B cell (primary cell): ENCODE measurements around the gene M1AP. TPM values are rescaled to one million over a fixed set of nuclear protein-coding genes. Genes with fewer than 3 reads are reported as not detected.

Source experiments
- ATAC-seq: fragments of 200-7000 bp; cut with Tn5 transposase; one replicate; pipeline ENCODE4 v1.10.0; 2021; ENCODE audit warnings: low read depth, mild to moderate bottlenecking, moderate number of reproducible peaks, moderate library complexity
- CTCF ChIA-PET: fragments of 350-600 bp; sonication (Branson Sonifier 250); formaldehyde crosslinking; loops from one replicate; lab custom pipeline; 2021; ENCODE audit warnings: antibody characterized with exemption, inconsistent platforms; lab: Charles Lee
- POLR2A ChIA-PET: fragments of 350-600 bp; sonication (Branson Sonifier 250); formaldehyde crosslinking; loops from one replicate; lab custom pipeline; 2021; ENCODE audit warnings: antibody characterized with exemption; lab: Charles Lee
- DNase-seq: peaks from one replicate; pipeline ENCODE4 v3.0.0; 2013
- H2AFZ ChIP-seq: 2 replicates; pipeline ENCODE4 v1.6.1; 2012; ENCODE audit warnings: mild to moderate bottlenecking, low read depth, low read length; ENCODE audit not compliant: insufficient read depth, poor library complexity, severe bottlenecking
- H3K27ac ChIP-seq, 2 donors: 1 replicate in 1 of 2; 2 replicates in 1 of 2; pipeline ENCODE4 v1.5.1; 2012 to 2013; ENCODE audit warnings: low read length in 2 of 2, mild to moderate bottlenecking in 2 of 2, moderate library complexity in 1 of 2
- H3K27me3 ChIP-seq, 4 experiments: fragments of 200-600 bp in 1 of 4; sonication (generic) in 1 of 4; replicated peaks in 1 of 4; 1 replicate in 2 of 4; 2 replicates in 2 of 4; pipeline versions ENCODE4 v1.6.1 to v1.7.0; 2013 to 2016; ENCODE audit warnings: low read length in 3 of 4, mild to moderate bottlenecking in 2 of 4, mixed read lengths in 1 of 4, moderate library complexity in 1 of 4; ENCODE audit not compliant: insufficient read depth in 4 of 4, control insufficient read depth in 3 of 4; ENCODE audit errors: control extremely low read depth in 1 of 4
- H3K36me3 ChIP-seq, 2 experiments: replicated peaks in 1 of 2; 1 replicate in 1 of 2; 2 replicates in 1 of 2; pipeline versions ENCODE4 v1.6.1 to v1.7.1; 2013; ENCODE audit warnings: low read length in 1 of 2; ENCODE audit not compliant: insufficient read depth in 2 of 2, control insufficient read depth in 1 of 2; ENCODE audit errors: control extremely low read depth in 1 of 2, extremely low read depth in 1 of 2
- H3K4me1 ChIP-seq, 2 donors: fragments of 200-600 bp in 1 of 2; sonication (generic) in 1 of 2; 1 replicate in 1 of 2; 2 replicates in 1 of 2; pipeline versions ENCODE4 v1.5.1 to v1.6.1; 2013 to 2017; ENCODE audit warnings: low read length in 2 of 2; ENCODE audit not compliant: control insufficient read depth in 2 of 2, insufficient read depth in 2 of 2
- H3K4me2 ChIP-seq: replicated peaks from 2 replicates; pipeline ENCODE3; 2012; ENCODE audit warnings: mild to moderate bottlenecking, low read depth, low read length; ENCODE audit not compliant: poor library complexity, severe bottlenecking
- H3K4me3 ChIP-seq, 5 experiments: fragments of 200-600 bp in 1 of 5; sonication (generic) in 1 of 5; 1 replicate in 3 of 5; 2 replicates in 2 of 5; pipeline versions ENCODE4 v1.5.1 to v1.7.0; 2011 to 2016; ENCODE audit warnings: low read length in 4 of 5, mild to moderate bottlenecking in 4 of 5, low read depth in 2 of 5, control low read depth in 1 of 5, moderate library complexity in 1 of 5; ENCODE audit not compliant: insufficient read depth in 1 of 5; ENCODE audit errors: control extremely low read depth in 1 of 5, extremely low read depth in 1 of 5
- H3K79me2 ChIP-seq: fragments of 200-600 bp; sonication (generic); one replicate; pipeline ENCODE4 v1.6.0; 2016; ENCODE audit warnings: low read length; ENCODE audit not compliant: control insufficient read depth, insufficient read depth
- H3K9ac ChIP-seq: fragments of 200-600 bp; sonication (generic); 2 replicates; pipeline ENCODE4 v1.6.1; 2017; ENCODE audit warnings: mild to moderate bottlenecking, low read length, moderate library complexity
- H3K9me3 ChIP-seq, 3 donors: one replicate each; pipeline versions ENCODE4 v1.6.1 to v1.7.1; 2013; ENCODE audit warnings: low read length in 2 of 3; ENCODE audit not compliant: control insufficient read depth in 2 of 3, insufficient read depth in 1 of 3; ENCODE audit errors: control extremely low read depth in 1 of 3
- H4K20me1 ChIP-seq: 2 replicates; pipeline ENCODE4 v1.6.0; 2012; ENCODE audit warnings: mild to moderate bottlenecking, low read length; ENCODE audit not compliant: insufficient read depth, control insufficient read depth, poor library complexity, severe bottlenecking
- H3K27ac Mint-ChIP-seq: one replicate; pipeline ENCODE4 v1.8.0; 2021; ENCODE audit warnings: mixed read lengths
- H3K27me3 Mint-ChIP-seq: one replicate; pipeline ENCODE4 v1.8.0; 2021; ENCODE audit warnings: mixed read lengths
- H3K4me1 Mint-ChIP-seq: one replicate; pipeline ENCODE4 v1.8.0; 2021; ENCODE audit warnings: mixed read lengths
- H3K4me3 Mint-ChIP-seq: one replicate; pipeline ENCODE4 v1.8.0; 2021; ENCODE audit warnings: mixed read lengths
- H3K9me3 Mint-ChIP-seq: one replicate; pipeline ENCODE4 v1.8.0; 2022; ENCODE audit warnings: mixed read lengths; ENCODE audit not compliant: insufficient read depth
- EZH2 ChIP-seq: IDR thresholded peaks from 2 replicates; pipeline ENCODE4 v1.6.1; 2012; ENCODE audit warnings: borderline replicate concordance, low read depth, mild to moderate bottlenecking, moderate library complexity, low read length; ENCODE audit not compliant: insufficient read depth, poor library complexity, severe bottlenecking
- WGBS: methylation state at CpG from one replicate; pipeline ENCODE4 v1.1.5; 2013; ENCODE audit warnings: missing lambda C conversion rate; ENCODE audit not compliant: insufficient coverage; 5-methylcytosine and 5-hydroxymethylcytosine counted together
- intact Hi-C: fragments of 100-400 bp; cut with micrococcal nuclease; formaldehyde crosslinking; loops from one replicate; pipeline ENCODE4 v1.10.0; 2022
- polyA plus RNA-seq: library from polyadenylated mRNA; depleted of rRNA; stranded (reverse); fragments of >200 nt; gene quantifications from 2 replicates; pipeline ENCODE4 v1.2.3, GENCODE V29; 2012
- total RNA-seq, 2 donors: library from RNA; stranded (reverse); fragments of 120-200 nt in 1 of 2; gene quantifications; 1 replicate in 1 of 2; 2 replicates in 1 of 2; pipeline versions ENCODE4 v1.2.3 to v1.2.4, GENCODE V29; 2013 to 2022
- TF ChIP-seq, protein P1 (sequence below): fragments of 200-600 bp; IDR thresholded peaks from one replicate; pipeline ENCODE4 v1.8.0; 2022; ENCODE audit warnings: antibody characterized with exemption, mild to moderate bottlenecking

The M1AP gene
- total and polyA plus RNA-seq, 2 donors (not counting 1 experiment from before 2014, with no cell fraction given): 0.15 TPM; not detected in 1

DNA sequence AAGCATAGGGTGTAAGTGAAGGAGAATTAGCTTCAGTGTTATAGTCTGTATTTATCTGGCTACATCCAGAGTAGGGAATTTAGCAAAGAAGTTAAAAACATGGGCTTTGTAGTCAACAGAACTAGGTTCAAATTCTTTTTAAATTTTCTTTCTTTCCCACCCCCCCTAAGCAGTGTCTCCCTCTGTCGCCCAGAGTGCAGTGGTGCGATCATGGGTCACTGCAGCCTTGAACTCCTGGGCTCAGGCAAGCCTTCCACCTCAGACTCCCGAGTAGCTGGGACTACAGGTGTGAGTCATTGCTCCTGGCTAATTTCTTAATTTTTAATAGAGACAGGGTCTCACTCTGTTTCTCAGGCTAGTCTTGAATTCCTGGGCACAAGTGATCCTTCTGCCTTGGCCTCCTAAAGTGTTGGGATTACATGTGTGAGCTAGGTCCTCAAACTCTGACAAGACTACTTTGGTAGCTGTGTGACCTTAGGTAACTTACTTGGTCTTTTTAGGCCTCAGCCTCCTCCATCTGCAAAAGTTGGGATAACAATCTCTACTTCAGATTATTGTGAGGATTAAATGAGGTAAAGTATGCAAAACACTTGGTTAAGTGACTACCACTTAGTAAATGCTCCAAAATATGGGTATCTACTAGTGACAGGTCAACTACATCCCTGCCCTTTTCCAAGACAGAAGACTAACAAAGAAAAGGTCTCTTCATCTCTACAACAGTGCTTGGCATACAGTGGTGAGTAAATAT lies 75.8 kb downstream of the M1AP start:
- CTCF ChIA-PET: interaction anchor here (0.9 to 10.3 kb wide), 2 partner anchors 14 to 66 kb away, joined by 3 to 103 read pairs; partner anchors contain the start of gene PCGF1
- WGBS: 70% methylated on average over 2 of the region's 3 CpGs
- POLR2A ChIA-PET: interaction anchor here (1.2 to 2.1 kb wide), 2 partner anchors 15 to 33 kb away, joined by 4 to 5 read pairs; no protein-coding TSS in a partner anchor
- peak overlapping the region; percentile 71 for H2AFZ ChIP-seq
- Mint-ChIP-seq H3K9me3 (no peaks in the 10 kb centered on the region), H3K27ac (peak overlapping the region; percentile 59), H3K27me3 (no peaks in the 10 kb centered on the region), H3K4me3 (no peak overlapping the region), H3K4me1 (peaks cover 38% of the 10 kb centered on the region)
- no peak overlapping the region for H3K9ac ChIP-seq
- intact Hi-C loops: no loop called here
- DNase-seq: no peak
- H3K79me2 ChIP-seq: peaks cover 4% of the 10 kb centered on the region
- H3K9me3 ChIP-seq: peaks cover 0 to 4% (median 0%) of the 10 kb centered on the region in 3 donors
- no peaks in the 10 kb centered on the region for H4K20me1 ChIP-seq
- no peaks in the 10 kb centered on the region for H3K36me3 ChIP-seq
- TF ChIP-seq EZH2: no peak
- TF ChIP-seq, protein P1, sequence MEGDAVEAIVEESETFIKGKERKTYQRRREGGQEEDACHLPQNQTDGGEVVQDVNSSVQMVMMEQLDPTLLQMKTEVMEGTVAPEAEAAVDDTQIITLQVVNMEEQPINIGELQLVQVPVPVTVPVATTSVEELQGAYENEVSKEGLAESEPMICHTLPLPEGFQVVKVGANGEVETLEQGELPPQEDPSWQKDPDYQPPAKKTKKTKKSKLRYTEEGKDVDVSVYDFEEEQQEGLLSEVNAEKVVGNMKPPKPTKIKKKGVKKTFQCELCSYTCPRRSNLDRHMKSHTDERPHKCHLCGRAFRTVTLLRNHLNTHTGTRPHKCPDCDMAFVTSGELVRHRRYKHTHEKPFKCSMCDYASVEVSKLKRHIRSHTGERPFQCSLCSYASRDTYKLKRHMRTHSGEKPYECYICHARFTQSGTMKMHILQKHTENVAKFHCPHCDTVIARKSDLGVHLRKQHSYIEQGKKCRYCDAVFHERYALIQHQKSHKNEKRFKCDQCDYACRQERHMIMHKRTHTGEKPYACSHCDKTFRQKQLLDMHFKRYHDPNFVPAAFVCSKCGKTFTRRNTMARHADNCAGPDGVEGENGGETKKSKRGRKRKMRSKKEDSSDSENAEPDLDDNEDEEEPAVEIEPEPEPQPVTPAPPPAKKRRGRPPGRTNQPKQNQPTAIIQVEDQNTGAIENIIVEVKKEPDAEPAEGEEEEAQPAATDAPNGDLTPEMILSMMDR: no peak
- no peaks in the 10 kb centered on the region for H3K27me3 ChIP-seq
- ATAC-seq: no peak
- H3K4me2 ChIP-seq: peak overlapping the region; percentile 64
- H3K4me3 ChIP-seq: no peak overlapping the region
- peak overlapping the region; percentile 14 to 74 for H3K27ac ChIP-seq
- H3K4me1 ChIP-seq: peaks cover 53 to 63% of the 10 kb centered on the region in 2 donors

DNA sequence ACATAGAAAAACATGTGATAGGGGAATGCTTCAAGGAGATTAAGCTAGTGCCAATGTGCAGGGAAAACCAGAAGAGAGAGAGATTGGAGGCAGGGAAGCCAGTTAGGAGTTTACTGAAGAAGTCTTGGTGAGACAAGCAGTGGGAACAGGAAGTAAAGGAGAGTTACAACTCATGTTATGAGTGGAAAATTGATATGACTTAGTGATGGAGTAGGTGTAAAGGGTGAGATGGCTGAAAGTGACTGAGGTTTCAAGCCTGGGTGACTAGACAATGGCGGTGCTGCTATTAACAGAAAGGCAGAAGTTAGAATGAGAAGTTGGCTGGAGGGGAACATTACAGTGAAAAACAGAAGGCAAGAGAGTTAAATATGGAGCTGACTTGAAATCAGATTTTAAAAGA lies 77.1 kb downstream of the M1AP start:
- peak overlapping the region; percentile 31 to 74 for H3K27ac ChIP-seq
- DNase-seq (peak; percentile 67), ATAC-seq (peak; percentile 83)
- H3K9me3 Mint-ChIP-seq: no peaks in the 10 kb centered on the region
- H2AFZ ChIP-seq: peak overlapping the region; percentile 71
- peaks cover 4% of the 10 kb centered on the region for H3K79me2 ChIP-seq
- H3K4me1 Mint-ChIP-seq: peaks cover 25% of the 10 kb centered on the region
- WGBS: 0% methylated on average over 1 of the region's 1 CpG
- H4K20me1 ChIP-seq: no peaks in the 10 kb centered on the region
- intact Hi-C loops: no loop called here
- TF ChIP-seq, protein P1: no peak
- TF ChIP-seq EZH2: no peak
- ChIA-PET CTCF (interaction anchor here (10.3 kb wide), 1 partner anchor 15 kb away, joined by 103 read pairs; no protein-coding TSS in a partner anchor), POLR2A (interaction anchor here (0.9 to 2.1 kb wide), 2 partner anchors 32 to 45 kb away, joined by 3 to 5 read pairs; partner anchors contain the start of gene DQX1)
- peak overlapping the region in 1 of 5 experiments; percentile 40 for H3K4me3 ChIP-seq
- peaks cover 44 to 51% of the 10 kb centered on the region in 2 donors for H3K4me1 ChIP-seq
- no peaks in the 10 kb centered on the region for H3K27me3 Mint-ChIP-seq
- H3K27ac Mint-ChIP-seq: no peak overlapping the region
- peaks cover 0 to 4% (median 0%) of the 10 kb centered on the region in 3 donors for H3K9me3 ChIP-seq
- no peaks in the 10 kb centered on the region for H3K27me3 ChIP-seq
- no peaks in the 10 kb centered on the region for H3K36me3 ChIP-seq
- H3K4me2 ChIP-seq: peak overlapping the region; percentile 64
- peak overlapping the region; percentile 30 for H3K9ac ChIP-seq
- H3K4me3 Mint-ChIP-seq: no peak overlapping the region
